ENCODE measurements around the gene HOPX.
A peak's percentile ranks its signal among the peaks of the same experiment; 100 is the strongest.
"Not testable (repeated sequence)": the region's sequence is repeated elsewhere in the genome, so short reads cannot be mapped to it uniquely, and the experiment has no call there.

HOPX gene

GRCh38 chr4:56680266-56680665 lies 830 bp downstream of the HOPX start:
- H3K4me3 Mint-ChIP-seq = no peak overlapping the region
- H3K36me3 Mint-ChIP-seq (ENCODE audit: low read depth) = no peaks in the 10 kb centered on the region
- DNase-seq (ENCODE audit: low spot score) = no peak
- H3K4me1 Mint-ChIP-seq (ENCODE audit: low read depth) = peaks cover 16% of the 10 kb centered on the region
- H3K9me3 Mint-ChIP-seq = no peaks in the 10 kb centered on the region
- H3K27me3 Mint-ChIP-seq (ENCODE audit: low read depth) = peaks cover 59% of the 10 kb centered on the region
- no peak overlapping the region for H3K27ac Mint-ChIP-seq

- no peaks in the 10 kb centered on the region for H3K9me3 Mint-ChIP-seq
Observed at GRCh38 chr4:56677711-56678110, 3.4 kb downstream of the HOPX start.

DNA sequence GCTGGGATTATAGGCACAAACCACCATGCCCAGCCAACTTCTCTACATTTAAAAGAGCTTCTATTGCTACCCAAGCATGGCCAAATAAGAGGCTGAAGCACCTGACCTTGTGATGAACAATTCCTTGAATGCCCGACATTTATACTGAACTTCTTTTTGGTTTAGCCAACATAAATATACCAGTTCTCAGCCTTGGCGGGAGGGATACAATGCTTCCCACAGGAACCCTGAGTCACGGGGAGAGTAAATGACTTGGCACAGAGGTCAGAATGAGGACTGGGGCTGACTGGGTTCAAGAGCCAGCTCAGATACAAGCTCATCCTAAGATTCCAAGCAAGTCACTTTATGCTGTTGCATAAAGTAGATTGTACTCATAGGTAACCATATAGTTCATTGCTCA lies 6.1 kb downstream of the HOPX start:
- peaks cover 24% of the 10 kb centered on the region for H3K27me3 Mint-ChIP-seq (ENCODE audit: low read depth)
- no peaks in the 10 kb centered on the region for H3K4me1 Mint-ChIP-seq (ENCODE audit: low read depth)
- H3K27ac Mint-ChIP-seq = no peak overlapping the region
- DNase-seq (ENCODE audit: low spot score) = no peak
- H3K4me3 Mint-ChIP-seq = no peak overlapping the region
- no peaks in the 10 kb centered on the region for H3K36me3 Mint-ChIP-seq (ENCODE audit: low read depth)
- H3K9me3 Mint-ChIP-seq = no peaks in the 10 kb centered on the region

More at GRCh38 chr4:56677711-56678110, 3.4 kb downstream of the HOPX start:
- Mint-ChIP-seq H3K27me3 (ENCODE audit: low read depth) (peaks cover 46% of the 10 kb centered on the region), H3K4me3 (no peak overlapping the region), H3K4me1 (ENCODE audit: low read depth) (peaks cover 15% of the 10 kb centered on the region), H3K27ac (no peak overlapping the region), H3K36me3 (ENCODE audit: low read depth) (no peaks in the 10 kb centered on the region)
- DNase-seq (ENCODE audit: low spot score) = no peak

DNA sequence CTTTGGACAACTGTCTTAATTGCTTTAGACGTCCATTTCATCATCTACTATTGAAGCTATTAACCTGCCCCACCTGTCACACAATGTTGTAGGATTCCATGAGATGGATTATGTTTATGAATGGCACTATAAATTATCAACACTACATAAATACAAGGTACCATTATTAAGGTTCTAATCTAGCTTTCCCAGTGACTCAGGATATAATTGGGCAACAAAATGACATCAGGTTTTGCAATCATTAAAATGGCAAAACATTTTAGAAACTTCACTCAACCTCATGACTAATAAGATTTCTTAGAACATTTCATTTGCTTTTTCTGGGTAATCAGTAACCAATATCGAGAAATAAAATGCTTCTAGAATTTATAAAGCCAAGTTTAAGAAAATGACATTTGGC lies 9.2 kb downstream of the HOPX start:
- no peaks in the 10 kb centered on the region for H3K36me3 Mint-ChIP-seq (ENCODE audit: low read depth)
- peaks cover 8% of the 10 kb centered on the region for H3K9me3 Mint-ChIP-seq
- no peak overlapping the region for H3K4me3 Mint-ChIP-seq
- peaks cover 19% of the 10 kb centered on the region for H3K27me3 Mint-ChIP-seq (ENCODE audit: low read depth)
- H3K27ac Mint-ChIP-seq = no peak overlapping the region
- DNase-seq (ENCODE audit: low spot score) = no peak
- no peaks in the 10 kb centered on the region for H3K4me1 Mint-ChIP-seq (ENCODE audit: low read depth)

- Mint-ChIP-seq H3K4me1 (ENCODE audit: low read depth) (no peaks in the 10 kb centered on the region), H3K9me3 (peaks cover 8% of the 10 kb centered on the region), H3K36me3 (ENCODE audit: low read depth) (no peaks in the 10 kb centered on the region), H3K27me3 (ENCODE audit: low read depth) (peaks cover 20% of the 10 kb centered on the region), H3K4me3 (no peak overlapping the region), H3K27ac (no peak overlapping the region)
- DNase-seq (ENCODE audit: low spot score) = no peak
Observed at GRCh38 chr4:56671373-56671772, 9.7 kb downstream of the HOPX start.

DNA sequence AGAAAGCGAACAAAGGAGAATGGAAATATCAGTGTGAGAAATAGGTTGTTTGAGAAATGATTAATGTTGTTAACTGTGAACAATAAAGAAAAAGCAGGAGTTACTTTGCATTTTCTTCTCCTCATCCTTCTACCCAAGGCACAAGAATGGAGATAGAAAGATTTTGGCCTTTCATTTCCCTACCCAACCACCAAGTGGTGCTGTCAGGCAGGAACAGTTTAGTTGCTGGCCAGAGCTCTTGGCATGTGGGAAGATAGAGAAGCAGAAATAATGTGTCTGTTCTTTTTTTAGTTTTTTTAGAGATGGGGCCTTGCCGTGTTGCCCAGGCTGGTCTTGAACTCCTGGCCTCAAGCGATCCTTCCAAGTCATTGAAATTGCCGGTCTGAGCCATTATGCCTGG lies 12.8 kb downstream of the HOPX start:
- H3K27me3 Mint-ChIP-seq (ENCODE audit: low read depth) = peaks cover 32% of the 10 kb centered on the region
- H3K4me1 Mint-ChIP-seq (ENCODE audit: low read depth) = no peaks in the 10 kb centered on the region
- no peak overlapping the region for H3K4me3 Mint-ChIP-seq
- H3K9me3 Mint-ChIP-seq = peaks cover 8% of the 10 kb centered on the region
- no peaks in the 10 kb centered on the region for H3K36me3 Mint-ChIP-seq (ENCODE audit: low read depth)
- H3K27ac Mint-ChIP-seq = no peak overlapping the region
- no peak for DNase-seq (ENCODE audit: low spot score)

GRCh38 chr4:56667396-56667795 lies 13.7 kb downstream of the HOPX start:
- not testable (repeated sequence) for H3K9me3 Mint-ChIP-seq; H3K27ac Mint-ChIP-seq; DNase-seq (ENCODE audit: low spot score); H3K36me3 Mint-ChIP-seq (ENCODE audit: low read depth); H3K4me3 Mint-ChIP-seq; H3K4me1 Mint-ChIP-seq (ENCODE audit: low read depth)
- peaks cover 30% of the 10 kb centered on the region for H3K27me3 Mint-ChIP-seq (ENCODE audit: low read depth)

- no peak for DNase-seq (ENCODE audit: low spot score)
- Mint-ChIP-seq H3K4me3 (no peak overlapping the region), H3K27me3 (ENCODE audit: low read depth) (peaks cover 36% of the 10 kb centered on the region), H3K27ac (no peak overlapping the region), H3K9me3 (peaks cover 8% of the 10 kb centered on the region), H3K4me1 (ENCODE audit: low read depth) (no peaks in the 10 kb centered on the region), H3K36me3 (ENCODE audit: low read depth) (no peaks in the 10 kb centered on the region)
Observed at GRCh38 chr4:56666279-56666678, 14.8 kb downstream of the HOPX start.

DNA sequence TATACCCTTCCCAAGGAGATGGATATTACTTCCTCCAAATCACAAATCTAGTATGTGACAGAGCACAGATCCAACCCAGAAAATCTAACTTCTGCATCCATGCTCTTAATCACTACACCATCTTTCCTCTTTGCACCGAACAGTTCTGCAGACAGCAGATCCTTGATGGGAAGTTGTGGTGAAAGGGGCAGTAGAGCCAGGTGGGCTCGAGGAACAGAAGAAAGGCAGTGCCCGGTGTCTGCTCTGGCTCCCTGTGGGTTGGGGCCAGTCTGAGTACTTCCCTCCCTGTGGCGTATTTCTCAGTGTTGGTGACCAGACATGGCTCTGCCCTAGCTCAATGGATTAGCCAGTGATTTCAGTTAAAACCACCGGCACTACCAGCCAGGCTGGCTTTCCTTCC lies 15.3 kb downstream of the HOPX start:
- no peak overlapping the region for H3K27ac Mint-ChIP-seq
- no peak for DNase-seq (ENCODE audit: low spot score)
- H3K4me1 Mint-ChIP-seq (ENCODE audit: low read depth) = no peaks in the 10 kb centered on the region
- no peak overlapping the region for H3K4me3 Mint-ChIP-seq
- H3K9me3 Mint-ChIP-seq = peaks cover 8% of the 10 kb centered on the region
- peaks cover 39% of the 10 kb centered on the region for H3K27me3 Mint-ChIP-seq (ENCODE audit: low read depth)
- no peaks in the 10 kb centered on the region for H3K36me3 Mint-ChIP-seq (ENCODE audit: low read depth)

- H3K4me3 Mint-ChIP-seq = no peak overlapping the region
- peaks cover 59% of the 10 kb centered on the region for H3K27me3 Mint-ChIP-seq (ENCODE audit: low read depth)
- H3K4me1 Mint-ChIP-seq (ENCODE audit: low read depth) = peaks cover 3% of the 10 kb centered on the region
- no peaks in the 10 kb centered on the region for H3K9me3 Mint-ChIP-seq
- no peaks in the 10 kb centered on the region for H3K36me3 Mint-ChIP-seq (ENCODE audit: low read depth)
- no peak for DNase-seq (ENCODE audit: low spot score)
- no peak overlapping the region for H3K27ac Mint-ChIP-seq
Observed at GRCh38 chr4:56662782-56663468, 18.2 kb downstream of the HOPX start.

DNA sequence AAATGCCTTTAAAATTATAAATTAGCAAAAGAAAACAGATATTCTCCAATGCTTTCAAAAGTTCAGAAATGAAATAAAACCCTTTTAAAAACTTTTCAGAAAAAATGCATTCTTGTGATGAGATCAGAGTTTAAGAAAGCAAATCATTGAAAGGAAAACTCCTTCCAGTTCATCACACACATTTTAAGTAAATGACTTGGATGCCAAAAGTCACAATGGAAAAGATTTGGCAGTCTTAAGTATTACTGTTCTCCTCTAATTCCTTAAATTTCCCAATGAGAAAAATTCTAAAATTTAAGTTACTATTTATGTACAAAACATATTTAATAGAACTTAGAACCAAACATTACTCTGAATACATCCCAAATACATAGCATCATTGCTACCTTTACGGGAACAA lies 21.1 kb downstream of the HOPX start:
- Mint-ChIP-seq H3K4me3 (no peak overlapping the region), H3K27ac (no peak overlapping the region), H3K9me3 (no peaks in the 10 kb centered on the region), H3K27me3 (ENCODE audit: low read depth) (peaks cover 63% of the 10 kb centered on the region), H3K36me3 (ENCODE audit: low read depth) (no peaks in the 10 kb centered on the region), H3K4me1 (ENCODE audit: low read depth) (peaks cover 14% of the 10 kb centered on the region)
- DNase-seq (ENCODE audit: low spot score) = no peak

DNA sequence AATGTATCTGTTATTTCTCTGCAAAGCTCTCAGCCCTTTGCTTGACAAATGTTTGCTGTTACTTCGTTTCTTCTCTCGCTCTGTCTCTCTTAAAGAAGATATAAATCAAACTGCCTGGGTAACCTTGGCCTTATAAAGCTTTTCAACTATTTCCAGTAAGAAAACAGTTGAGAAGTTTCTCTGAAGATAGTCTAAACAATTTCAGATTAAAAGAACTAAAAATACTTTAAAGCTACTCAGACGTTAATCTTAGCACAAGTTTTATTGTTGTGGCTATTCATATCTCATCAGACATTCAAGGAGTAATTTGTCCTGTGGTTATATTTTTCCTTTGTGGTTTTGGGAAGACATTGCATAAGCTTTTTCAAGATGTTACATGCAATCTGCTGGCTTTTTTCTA lies 22.6 kb downstream of the HOPX start:
- Mint-ChIP-seq H3K4me3 (no peak overlapping the region), H3K4me1 (ENCODE audit: low read depth) (peaks cover 28% of the 10 kb centered on the region), H3K27me3 (ENCODE audit: low read depth) (peaks cover 57% of the 10 kb centered on the region), H3K27ac (no peak overlapping the region), H3K9me3 (no peaks in the 10 kb centered on the region), H3K36me3 (ENCODE audit: low read depth) (no peaks in the 10 kb centered on the region)
- no peak for DNase-seq (ENCODE audit: low spot score)

GRCh38 chr4:56657818-56658217 lies 23.3 kb downstream of the HOPX start:
- Mint-ChIP-seq H3K4me3 (peak overlapping the region; percentile 80), H3K36me3 (ENCODE audit: low read depth) (no peaks in the 10 kb centered on the region), H3K27me3 (ENCODE audit: low read depth) (peaks cover 55% of the 10 kb centered on the region), H3K9me3 (no peaks in the 10 kb centered on the region), H3K27ac (no peak overlapping the region), H3K4me1 (ENCODE audit: low read depth) (peaks cover 33% of the 10 kb centered on the region)
- DNase-seq (ENCODE audit: low spot score) = no peak

DNA sequence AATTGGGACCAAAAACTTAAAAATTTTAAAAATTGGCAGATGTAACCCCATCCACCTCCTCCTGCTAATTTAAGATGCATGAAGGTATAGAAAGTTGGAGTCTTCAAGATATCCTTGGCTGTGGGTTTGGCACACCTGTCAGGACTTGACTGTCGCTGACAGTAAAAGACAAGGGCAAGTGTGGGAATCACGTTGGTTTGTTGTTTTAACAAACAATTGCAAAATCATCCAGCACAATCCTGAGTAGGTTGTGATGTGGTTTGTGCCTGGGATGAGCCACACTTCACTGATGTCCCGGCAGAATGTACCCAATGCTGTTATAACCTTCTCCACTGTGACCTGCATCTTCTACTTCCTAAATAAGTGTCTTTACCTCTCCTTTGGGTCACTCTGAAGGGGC lies 24.0 kb downstream of the HOPX start:
- DNase-seq (ENCODE audit: low spot score) = no peak
- no peaks in the 10 kb centered on the region for H3K9me3 Mint-ChIP-seq
- peaks cover 38% of the 10 kb centered on the region for H3K4me1 Mint-ChIP-seq (ENCODE audit: low read depth)
- peaks cover 54% of the 10 kb centered on the region for H3K27me3 Mint-ChIP-seq (ENCODE audit: low read depth)
- H3K4me3 Mint-ChIP-seq = peak overlapping the region; percentile 80
- no peak overlapping the region for H3K27ac Mint-ChIP-seq
- peaks cover 2% of the 10 kb centered on the region for H3K36me3 Mint-ChIP-seq (ENCODE audit: low read depth)

GRCh38 chr4:56656346-56656643 lies 24.8 kb downstream of the HOPX start:
- Mint-ChIP-seq H3K9me3 (no peaks in the 10 kb centered on the region), H3K36me3 (ENCODE audit: low read depth) (peaks cover 8% of the 10 kb centered on the region), H3K4me1 (ENCODE audit: low read depth) (peaks cover 46% of the 10 kb centered on the region), H3K27me3 (ENCODE audit: low read depth) (peaks cover 46% of the 10 kb centered on the region), H3K27ac (peak overlapping the region; percentile 49), H3K4me3 (peak overlapping the region; percentile 80)
- DNase-seq (ENCODE audit: low spot score) = peak; percentile 29
